Neural progenitor cell (in vitro differentiated cells): ENCODE results near the gene NHLH1. TPM values are rescaled to one million over a fixed set of nuclear protein-coding genes. Genes with fewer than 3 reads are reported as not detected.

Source experiments
- DNase-seq: peaks from one replicate; pipeline ENCODE4 v3.0.0-alpha.2; 2016; ENCODE audit warnings: low spot score
- H2AFZ ChIP-seq: fragments of 200-600 bp; sonication (generic); replicated peaks from 2 replicates; pipeline ENCODE4 v1.6.1; 2016; ENCODE audit warnings: antibody characterized with exemption
- H3F3A ChIP-seq: fragments of 200-600 bp; sonication (generic); 2 replicates; pipeline ENCODE4 v1.6.1; 2016; ENCODE audit warnings: antibody characterized with exemption, low read depth
- H3K27ac ChIP-seq: fragments of 200-600 bp; sonication (generic); 2 replicates; pipeline ENCODE4 v1.5.1; 2016; ENCODE audit warnings: mild to moderate bottlenecking
- H3K27me3 ChIP-seq: fragments of 200-600 bp; sonication (generic); 2 replicates; pipeline ENCODE4 v1.6.1; 2016; ENCODE audit warnings: mild to moderate bottlenecking, moderate library complexity
- H3K36me3 ChIP-seq: fragments of 200-600 bp; sonication (generic); 2 replicates; pipeline ENCODE4 v1.5.1; 2016
- H3K4me1 ChIP-seq: fragments of 200-600 bp; sonication (generic); 2 replicates; pipeline ENCODE4 v1.6.1; 2016; ENCODE audit warnings: mixed run types
- H3K4me2 ChIP-seq: fragments of 200-600 bp; sonication (generic); 2 replicates; pipeline ENCODE4 v1.6.1; 2016
- H3K4me3 ChIP-seq: fragments of 200-600 bp; sonication (generic); 2 replicates; pipeline ENCODE4 v1.5.1; 2016
- H3K79me2 ChIP-seq: fragments of 200-600 bp; sonication (generic); 2 replicates; pipeline ENCODE4 v1.6.1; 2016; ENCODE audit warnings: low read depth
- H3K9ac ChIP-seq: fragments of 200-600 bp; sonication (generic); 2 replicates; pipeline ENCODE4 v1.6.1; 2016
- H3K9me3 ChIP-seq: fragments of 200-600 bp; sonication (generic); 2 replicates; pipeline ENCODE4 v1.5.1; 2016; ENCODE audit warnings: low read depth
- H4K20me1 ChIP-seq: fragments of 200-600 bp; sonication (generic); 2 replicates; pipeline ENCODE4 v1.6.1; 2016; ENCODE audit warnings: low read depth
- H3K27ac Mint-ChIP-seq: 3 replicates; pipeline ENCODE4 v1.8.0; 2021; ENCODE audit warnings: mixed read lengths
- H3K27me3 Mint-ChIP-seq: 2 replicates; pipeline ENCODE4 v1.8.0; 2022; ENCODE audit warnings: low read depth, mild to moderate bottlenecking, inconsistent platforms, moderate library complexity, mixed read lengths; ENCODE audit not compliant: insufficient read depth
- H3K36me3 Mint-ChIP-seq: 3 replicates; pipeline ENCODE4 v1.8.0; 2021; ENCODE audit warnings: mixed read lengths
- H3K4me1 Mint-ChIP-seq: 3 replicates; pipeline ENCODE4 v1.8.0; 2021; ENCODE audit warnings: mixed read lengths
- H3K4me3 Mint-ChIP-seq: 3 replicates; pipeline ENCODE4 v1.8.0; 2021; ENCODE audit warnings: mild to moderate bottlenecking, moderate library complexity, mixed read lengths
- H3K9me3 Mint-ChIP-seq: 3 replicates; pipeline ENCODE4 v1.8.0; 2020; ENCODE audit warnings: mixed read lengths
- EZH2 ChIP-seq: fragments of 200-600 bp; sonication (generic); IDR thresholded peaks from 2 replicates; pipeline ENCODE4 v1.6.1; 2017; ENCODE audit warnings: antibody characterized with exemption, mild to moderate bottlenecking, moderate library complexity
- EZH2phosphoT487 ChIP-seq: fragments of 200-600 bp; sonication (generic); IDR thresholded peaks from 2 replicates; pipeline ENCODE4 v1.6.1; 2017; ENCODE audit warnings: antibody characterized with exemption
- total RNA-seq: library from RNA; depleted of rRNA; stranded (reverse); fragments of >200 nt; gene quantifications from 2 replicates; pipeline ENCODE4 v1.2.3, GENCODE V29; 2015; ENCODE audit warnings: low replicate concordance
- TF ChIP-seq, protein P1 (sequence below): fragments of 200-600 bp; sonication (generic); IDR thresholded peaks from 2 replicates; pipeline ENCODE4 v1.5.1; 2017; ENCODE audit warnings: antibody characterized with exemption, mild to moderate bottlenecking

Gene NHLH1
- 0.07 and 0.22 TPM in 2 replicates for total RNA-seq

GRCh38 chr1:160366731-160367515 lies at the start of gene NHLH1:
Gene NHLH1, plus strand, starts transcription at chr1:160367071. Its CDS starts 3,661 bp downstream, at chr1:160370732.
- no peaks in the 10 kb centered on the region for H3K79me2 ChIP-seq
- H3K27ac Mint-ChIP-seq = peak within 1 kb of the TSS; percentile 51
- H3K27me3 ChIP-seq = no peaks in the 10 kb centered on the region
- H3K9me3 Mint-ChIP-seq = no peaks in the 10 kb centered on the region
- H3K27me3 Mint-ChIP-seq = peaks cover 8% of the 10 kb centered on the region
- H3K36me3 Mint-ChIP-seq = no peaks in the 10 kb centered on the region
- no peak within 1 kb of the TSS for H3K4me2 ChIP-seq
- H3K27ac ChIP-seq = no peak within 1 kb of the TSS
- no peak within 1 kb of the TSS for H3K9ac ChIP-seq
- peaks cover 22% of the 10 kb centered on the region for H3K4me1 ChIP-seq
- no peak for DNase-seq
- TF ChIP-seq, protein P1, sequence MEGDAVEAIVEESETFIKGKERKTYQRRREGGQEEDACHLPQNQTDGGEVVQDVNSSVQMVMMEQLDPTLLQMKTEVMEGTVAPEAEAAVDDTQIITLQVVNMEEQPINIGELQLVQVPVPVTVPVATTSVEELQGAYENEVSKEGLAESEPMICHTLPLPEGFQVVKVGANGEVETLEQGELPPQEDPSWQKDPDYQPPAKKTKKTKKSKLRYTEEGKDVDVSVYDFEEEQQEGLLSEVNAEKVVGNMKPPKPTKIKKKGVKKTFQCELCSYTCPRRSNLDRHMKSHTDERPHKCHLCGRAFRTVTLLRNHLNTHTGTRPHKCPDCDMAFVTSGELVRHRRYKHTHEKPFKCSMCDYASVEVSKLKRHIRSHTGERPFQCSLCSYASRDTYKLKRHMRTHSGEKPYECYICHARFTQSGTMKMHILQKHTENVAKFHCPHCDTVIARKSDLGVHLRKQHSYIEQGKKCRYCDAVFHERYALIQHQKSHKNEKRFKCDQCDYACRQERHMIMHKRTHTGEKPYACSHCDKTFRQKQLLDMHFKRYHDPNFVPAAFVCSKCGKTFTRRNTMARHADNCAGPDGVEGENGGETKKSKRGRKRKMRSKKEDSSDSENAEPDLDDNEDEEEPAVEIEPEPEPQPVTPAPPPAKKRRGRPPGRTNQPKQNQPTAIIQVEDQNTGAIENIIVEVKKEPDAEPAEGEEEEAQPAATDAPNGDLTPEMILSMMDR = no peak
- TF ChIP-seq EZH2 (no peak), EZH2phosphoT487 (no peak)
- peaks cover 15% of the 10 kb centered on the region for H3F3A ChIP-seq
- no peak within 1 kb of the TSS for H2AFZ ChIP-seq
- no peaks in the 10 kb centered on the region for H3K36me3 ChIP-seq
- peaks cover 45% of the 10 kb centered on the region for H3K4me1 Mint-ChIP-seq
- H3K4me3 ChIP-seq = no peak within 1 kb of the TSS
- no peaks in the 10 kb centered on the region for H4K20me1 ChIP-seq
- no peaks in the 10 kb centered on the region for H3K9me3 ChIP-seq
- peak within 1 kb of the TSS; percentile 76 for H3K4me3 Mint-ChIP-seq

GRCh38 chr1:160322831-160323230 lies 44.0 kb upstream of the NHLH1 start:
- H4K20me1 ChIP-seq = no peaks in the 10 kb centered on the region
- no peak overlapping the region for H3K4me3 ChIP-seq
- no peaks in the 10 kb centered on the region for H3K27me3 ChIP-seq
- TF ChIP-seq EZH2 = no peak
- Mint-ChIP-seq H3K4me1 (no peaks in the 10 kb centered on the region), H3K9me3 (no peaks in the 10 kb centered on the region), H3K27me3 (no peaks in the 10 kb centered on the region), H3K4me3 (no peak overlapping the region), H3K36me3 (peaks cover 46% of the 10 kb centered on the region), H3K27ac (no peak overlapping the region)
- H2AFZ ChIP-seq = no peak overlapping the region
- H3K27ac ChIP-seq = no peak overlapping the region
- peaks cover 23% of the 10 kb centered on the region for H3K36me3 ChIP-seq
- no peak for DNase-seq
- no peak overlapping the region for H3K4me2 ChIP-seq
- H3K9me3 ChIP-seq = no peaks in the 10 kb centered on the region
- no peaks in the 10 kb centered on the region for H3K4me1 ChIP-seq
- H3F3A ChIP-seq = no peaks in the 10 kb centered on the region
- H3K9ac ChIP-seq = no peak overlapping the region
- H3K79me2 ChIP-seq = peaks cover 11% of the 10 kb centered on the region

DNA sequence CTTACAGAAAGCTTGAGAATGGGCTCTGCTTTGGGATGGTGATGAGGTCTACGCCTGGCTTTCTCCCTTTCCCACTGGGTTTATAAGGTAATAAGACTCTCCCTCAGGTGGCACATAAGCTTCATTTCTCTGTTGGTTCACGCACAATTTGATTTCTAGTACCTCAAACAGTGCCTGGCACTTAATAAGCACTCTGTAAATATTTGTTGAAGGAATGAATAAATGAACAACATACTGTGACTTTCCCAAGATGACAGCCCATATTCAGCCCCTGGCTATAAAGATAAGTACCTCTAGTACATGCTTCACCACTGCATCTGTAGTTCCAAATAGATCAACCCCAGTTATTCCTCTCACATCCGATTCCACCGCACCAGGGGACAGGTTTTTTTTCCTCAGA lies 41.6 kb upstream of the NHLH1 start:
- Histone ChIP-seq H3K4me3 (no peak overlapping the region), H3K4me2 (no peak overlapping the region), H4K20me1 (no peaks in the 10 kb centered on the region), H3F3A (peaks cover 3% of the 10 kb centered on the region), H3K27ac (no peak overlapping the region), H3K27me3 (no peaks in the 10 kb centered on the region), H3K79me2 (no peaks in the 10 kb centered on the region), H3K4me1 (no peaks in the 10 kb centered on the region), H3K36me3 (peaks cover 16% of the 10 kb centered on the region), H3K9ac (no peak overlapping the region), H3K9me3 (no peaks in the 10 kb centered on the region), H2AFZ (no peak overlapping the region)
- DNase-seq = no peak
- no peak overlapping the region for H3K4me3 Mint-ChIP-seq
- no peak overlapping the region for H3K27ac Mint-ChIP-seq
- H3K36me3 Mint-ChIP-seq = peaks cover 40% of the 10 kb centered on the region
- no peaks in the 10 kb centered on the region for H3K27me3 Mint-ChIP-seq
- no peaks in the 10 kb centered on the region for H3K9me3 Mint-ChIP-seq
- H3K4me1 Mint-ChIP-seq = peaks cover 7% of the 10 kb centered on the region
- TF ChIP-seq EZH2 = no peak
- TF ChIP-seq, protein P1 = no peak
- no peak for TF ChIP-seq EZH2phosphoT487

DNA sequence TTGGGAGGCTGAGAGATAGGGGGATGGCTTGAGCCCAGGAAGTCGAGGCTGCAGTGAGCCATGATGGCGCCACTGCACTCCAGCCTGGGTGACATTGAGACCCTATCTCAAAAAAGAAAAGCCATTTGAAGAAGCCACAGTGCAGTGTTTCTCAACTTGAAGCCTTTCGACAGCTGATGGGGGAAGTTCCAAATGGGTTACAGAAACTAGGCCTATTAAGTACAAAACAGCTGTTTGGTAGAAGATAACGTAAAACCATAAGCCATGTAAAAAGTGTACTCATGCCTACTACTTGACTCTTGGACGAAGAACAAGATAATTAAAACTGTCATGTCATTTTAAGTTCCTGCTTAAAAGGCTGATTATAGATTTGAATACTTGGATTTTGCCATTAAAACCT lies 40.5 kb upstream of the NHLH1 start:
- H3K36me3 ChIP-seq = peaks cover 20% of the 10 kb centered on the region
- H3K4me1 Mint-ChIP-seq = peaks cover 9% of the 10 kb centered on the region
- peaks cover 3% of the 10 kb centered on the region for H3F3A ChIP-seq
- no peaks in the 10 kb centered on the region for H4K20me1 ChIP-seq
- no peak overlapping the region for H3K4me3 ChIP-seq
- no peak overlapping the region for H3K9ac ChIP-seq
- H3K27me3 ChIP-seq = no peaks in the 10 kb centered on the region
- no peak overlapping the region for H3K27ac Mint-ChIP-seq
- H3K36me3 Mint-ChIP-seq = peaks cover 41% of the 10 kb centered on the region
- DNase-seq = no peak
- TF ChIP-seq EZH2 (no peak), EZH2phosphoT487 (no peak)
- TF ChIP-seq, protein P1 = no peak
- no peak overlapping the region for H3K27ac ChIP-seq
- H3K79me2 ChIP-seq = no peaks in the 10 kb centered on the region
- no peak overlapping the region for H3K4me3 Mint-ChIP-seq
- H3K4me1 ChIP-seq = no peaks in the 10 kb centered on the region
- no peaks in the 10 kb centered on the region for H3K9me3 ChIP-seq
- no peaks in the 10 kb centered on the region for H3K27me3 Mint-ChIP-seq
- H3K9me3 Mint-ChIP-seq = no peaks in the 10 kb centered on the region
- H3K4me2 ChIP-seq = no peak overlapping the region
- H2AFZ ChIP-seq = no peak overlapping the region
